HEK293 (cell line): ENCODE data around the gene RPS10.

Experiments
- CTCF ChIA-PET: fragments of 350-600 bp; formaldehyde crosslinking; extraction: SDS; loops from one replicate; lab custom pipeline; 2021; ENCODE audit warnings: antibody characterized with exemption; lab: Yijun Ruan, JAX
- POLR2A ChIA-PET: fragments of 300-600 bp; formaldehyde crosslinking; extraction: SDS; loops from one replicate; lab custom pipeline; 2020; ENCODE audit warnings: antibody characterized with exemption, inconsistent platforms; lab: Yijun Ruan, JAX
- H3K27ac ChIP-seq: fragments of 200-500 bp; sonication (Bioruptor generic); 2 replicates; pipeline ENCODE4 v1.5.1; 2014; ENCODE audit warnings: low read depth, low read length, control low read depth, inconsistent platforms; ENCODE audit errors: extremely low read depth
- H3K36me3 ChIP-seq, 2 experiments: fragments of 200-500 bp in 1 of 2; sonication (Bioruptor generic) in 1 of 2; 1 replicate in 1 of 2; 2 replicates in 1 of 2; pipeline ENCODE4 v1.5.1; 2014 to 2017; ENCODE audit warnings: inconsistent platforms in 2 of 2, low read length in 2 of 2; ENCODE audit not compliant: control insufficient read depth in 2 of 2, insufficient read depth in 1 of 2
- H3K4me1 ChIP-seq: fragments of 200-500 bp; sonication (Bioruptor generic); 2 replicates; pipeline ENCODE4 v1.5.1; 2014; ENCODE audit warnings: mild to moderate bottlenecking, low read length, inconsistent platforms; ENCODE audit not compliant: control insufficient read depth, insufficient read depth
- H3K4me3 ChIP-seq: 2 replicates; pipeline ENCODE4 v1.5.1; 2011; ENCODE audit warnings: low read depth, mild to moderate bottlenecking, control low read depth, low read length, moderate library complexity
- H3K9me3 ChIP-seq: fragments of 200-500 bp; sonication (Bioruptor generic); 2 replicates; pipeline ENCODE4 v1.5.1; 2014; ENCODE audit warnings: low read depth, low read length, inconsistent platforms; ENCODE audit not compliant: control insufficient read depth, insufficient read depth
- BCL11B ChIP-seq: fragments of 450-650 bp; formaldehyde crosslinking; IDR thresholded peaks from 2 replicates; pipeline ENCODE4 v1.5.1; 2016; ENCODE audit warnings: low read depth, missing biosample characterization, missing genetic modification characterization
- SP2 ChIP-seq: fragments of 450-650 bp; formaldehyde crosslinking; IDR thresholded peaks from 2 replicates; pipeline ENCODE4 v1.5.1; 2016; ENCODE audit warnings: missing biosample characterization, missing genetic modification characterization
- WT1 ChIP-seq: fragments of 450-650 bp; formaldehyde crosslinking; IDR thresholded peaks from 2 replicates; pipeline ENCODE4 v1.5.1; 2016; ENCODE audit warnings: missing biosample characterization, missing genetic modification characterization
- ZBTB48 ChIP-seq: fragments of 450-650 bp; formaldehyde crosslinking; IDR thresholded peaks from 2 replicates; pipeline ENCODE4 v1.5.1; 2016; ENCODE audit warnings: missing biosample characterization, missing genetic modification characterization
- ZEB2 ChIP-seq: fragments of 450-650 bp; formaldehyde crosslinking; IDR thresholded peaks from 2 replicates; pipeline ENCODE4 v1.5.1; 2016; ENCODE audit warnings: missing biosample characterization, missing genetic modification characterization
- ZFP41 ChIP-seq: fragments of 450-650 bp; formaldehyde crosslinking; IDR thresholded peaks from 2 replicates; pipeline ENCODE4 v1.5.1; 2016; ENCODE audit warnings: missing biosample characterization, missing genetic modification characterization, borderline replicate concordance
- ZNF10 ChIP-seq: fragments of 450-650 bp; formaldehyde crosslinking; IDR thresholded peaks from 2 replicates; pipeline ENCODE4 v1.5.1; 2017; ENCODE audit warnings: missing biosample characterization, missing genetic modification characterization
- ZNF112 ChIP-seq: fragments of 450-650 bp; formaldehyde crosslinking; IDR thresholded peaks from 2 replicates; pipeline ENCODE4 v1.5.0; 2017; ENCODE audit warnings: missing biosample characterization, missing genetic modification characterization
- ZNF121 ChIP-seq: fragments of 450-650 bp; formaldehyde crosslinking; IDR thresholded peaks from 2 replicates; pipeline ENCODE4 v1.5.1; 2016; ENCODE audit warnings: missing biosample characterization, missing genetic modification characterization
- ZNF169 ChIP-seq: fragments of 450-650 bp; formaldehyde crosslinking; IDR thresholded peaks from 2 replicates; pipeline ENCODE4 v1.5.1; 2016; ENCODE audit warnings: missing biosample characterization, missing genetic modification characterization
- ZNF2 ChIP-seq: fragments of 450-650 bp; formaldehyde crosslinking; IDR thresholded peaks from 2 replicates; pipeline ENCODE4 v1.5.1; 2016; ENCODE audit warnings: missing biosample characterization, missing genetic modification characterization
- ZNF202 ChIP-seq: fragments of 450-650 bp; formaldehyde crosslinking; IDR thresholded peaks from 2 replicates; pipeline ENCODE4 v1.5.1; 2016; ENCODE audit warnings: missing biosample characterization, missing genetic modification characterization, borderline replicate concordance
- ZNF280D ChIP-seq: fragments of 450-650 bp; formaldehyde crosslinking; IDR thresholded peaks from 2 replicates; pipeline ENCODE4 v1.5.1; 2016; ENCODE audit warnings: missing biosample characterization, missing genetic modification characterization
- ZNF302 ChIP-seq: fragments of 450-650 bp; formaldehyde crosslinking; IDR thresholded peaks from 2 replicates; pipeline ENCODE4 v1.5.1; 2016; ENCODE audit warnings: missing biosample characterization, missing genetic modification characterization, low read depth
- ZNF311 ChIP-seq: fragments of 450-650 bp; formaldehyde crosslinking; IDR thresholded peaks from 2 replicates; pipeline ENCODE4 v1.5.1; 2017; ENCODE audit warnings: missing biosample characterization, missing genetic modification characterization, borderline replicate concordance
- ZNF433 ChIP-seq: fragments of 450-650 bp; formaldehyde crosslinking; IDR thresholded peaks from 2 replicates; pipeline ENCODE4 v1.5.1; 2016; ENCODE audit warnings: missing biosample characterization, missing genetic modification characterization, low read depth
- ZNF544 ChIP-seq: fragments of 450-650 bp; formaldehyde crosslinking; IDR thresholded peaks from 2 replicates; pipeline ENCODE4 v1.5.0; 2017; ENCODE audit warnings: missing biosample characterization, missing genetic modification characterization
- ZNF600 ChIP-seq: fragments of 450-650 bp; formaldehyde crosslinking; IDR thresholded peaks from 2 replicates; pipeline ENCODE4 v1.5.1; 2016; ENCODE audit warnings: missing biosample characterization, missing genetic modification characterization
- ZNF623 ChIP-seq: fragments of 450-650 bp; formaldehyde crosslinking; IDR thresholded peaks from 2 replicates; pipeline ENCODE4 v1.5.1; 2016; ENCODE audit warnings: missing biosample characterization, missing genetic modification characterization
- ZNF664 ChIP-seq: fragments of 450-650 bp; formaldehyde crosslinking; IDR thresholded peaks from 2 replicates; pipeline ENCODE4 v1.5.1; 2016; ENCODE audit warnings: missing biosample characterization, missing genetic modification characterization
- ZNF670 ChIP-seq: fragments of 450-650 bp; formaldehyde crosslinking; IDR thresholded peaks from 2 replicates; pipeline ENCODE4 v1.5.1; 2016; ENCODE audit warnings: missing biosample characterization, missing genetic modification characterization, low read depth
- ZNF747 ChIP-seq: fragments of 450-650 bp; formaldehyde crosslinking; IDR thresholded peaks from 2 replicates; pipeline ENCODE4 v1.5.1; 2016; ENCODE audit warnings: missing biosample characterization, missing genetic modification characterization
- ZNF76 ChIP-seq: fragments of 450-650 bp; formaldehyde crosslinking; IDR thresholded peaks from 2 replicates; pipeline ENCODE4; 2016; ENCODE audit warnings: low read depth, missing biosample characterization, missing genetic modification characterization, borderline replicate concordance
- ZNF830 ChIP-seq: fragments of 450-650 bp; IDR thresholded peaks from 2 replicates; pipeline ENCODE4 v1.5.0; 2018; ENCODE audit warnings: missing biosample characterization, missing genetic modification characterization, low read depth, mild to moderate bottlenecking, moderate library complexity
- ZSCAN18 ChIP-seq: fragments of 450-650 bp; formaldehyde crosslinking; IDR thresholded peaks from 2 replicates; pipeline ENCODE4 v1.5.1; 2016; ENCODE audit warnings: missing biosample characterization, missing genetic modification characterization
- ZXDB ChIP-seq: fragments of 450-650 bp; formaldehyde crosslinking; IDR thresholded peaks from 2 replicates; pipeline ENCODE4 v1.5.1; 2016; ENCODE audit warnings: missing biosample characterization, missing genetic modification characterization
- TF ChIP-seq, protein P1 (sequence below): fragments of 450-650 bp; formaldehyde crosslinking; IDR thresholded peaks from 2 replicates; pipeline ENCODE4 v1.5.1; 2016; ENCODE audit warnings: missing biosample characterization, missing genetic modification characterization
- TF ChIP-seq, protein P2 (sequence below): fragments of 450-650 bp; formaldehyde crosslinking; IDR thresholded peaks from 2 replicates; pipeline ENCODE4 v1.5.1; 2016; ENCODE audit warnings: missing biosample characterization, missing genetic modification characterization, low read depth

Gene RPS10

GRCh38 chr6:34383656-34384320 lies 42.1 kb downstream of the RPS10 start:
- Histone ChIP-seq H3K9me3 (no peaks in the 10 kb centered on the region), H3K4me1 (peaks cover 26% of the 10 kb centered on the region), H3K36me3 (peaks cover 0 to 4% of the 10 kb centered on the region in 2 experiments; a peak in 1 of 3 replicates), H3K4me3 (no peak overlapping the region), H3K27ac (peak overlapping the region; percentile 48)
- TF ChIP-seq ZNF664 (tag by site-specific recombination) (no peak), ZNF112 (tag by site-specific recombination) (no peak), ZNF600 (tag by site-specific recombination) (peak; percentile 50; the same call in 1 of the 2 replicates)
- ChIA-PET POLR2A (interaction anchor here (0.6 to 0.7 kb wide), 3 partner anchors 32 to 222 kb away, joined by 3 to 6 read pairs (median 4); no protein-coding TSS in a partner anchor), CTCF (interaction anchor here (0.6 to 2.4 kb wide), 5 partner anchors 8 to 217 kb away, joined by 3 to 7 read pairs (median 3); no protein-coding TSS in a partner anchor)

- POLR2A ChIA-PET, result interaction anchor here (0.6 to 0.7 kb wide), 3 partner anchors 32 to 221 kb away, joined by 3 to 6 read pairs (median 4); no protein-coding TSS in a partner anchor
- peak overlapping the region; percentile 48 for H3K27ac ChIP-seq
- no peak for TF ChIP-seq ZNF302
- no peak for TF ChIP-seq ZNF747 (tag by site-specific recombination)
- no peak for TF ChIP-seq ZNF169 (tag by site-specific recombination)
- no peak for TF ChIP-seq ZNF2 (tag by site-specific recombination)
- no peak for TF ChIP-seq ZNF202
- TF ChIP-seq ZXDB (tag by site-specific recombination), result peak; percentile 43; the same call in 1 of the 2 replicates
- no peak for TF ChIP-seq ZNF311
- TF ChIP-seq, protein P1, sequence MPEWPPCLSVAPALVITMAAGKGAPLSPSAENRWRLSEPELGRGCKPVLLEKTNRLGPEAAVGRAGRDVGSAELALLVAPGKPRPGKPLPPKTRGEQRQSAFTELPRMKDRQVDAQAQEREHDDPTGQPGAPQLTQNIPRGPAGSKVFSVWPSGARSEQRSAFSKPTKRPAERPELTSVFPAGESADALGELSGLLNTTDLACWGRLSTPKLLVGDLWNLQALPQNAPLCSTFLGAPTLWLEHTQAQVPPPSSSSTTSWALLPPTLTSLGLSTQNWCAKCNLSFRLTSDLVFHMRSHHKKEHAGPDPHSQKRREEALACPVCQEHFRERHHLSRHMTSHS (tag by site-specific recombination), result 0 out of 2 replicates have a peak, but pooled peaks have one; percentile 57
- TF ChIP-seq ZFP41 (tag by site-specific recombination), result no peak
- TF ChIP-seq, protein P2, sequence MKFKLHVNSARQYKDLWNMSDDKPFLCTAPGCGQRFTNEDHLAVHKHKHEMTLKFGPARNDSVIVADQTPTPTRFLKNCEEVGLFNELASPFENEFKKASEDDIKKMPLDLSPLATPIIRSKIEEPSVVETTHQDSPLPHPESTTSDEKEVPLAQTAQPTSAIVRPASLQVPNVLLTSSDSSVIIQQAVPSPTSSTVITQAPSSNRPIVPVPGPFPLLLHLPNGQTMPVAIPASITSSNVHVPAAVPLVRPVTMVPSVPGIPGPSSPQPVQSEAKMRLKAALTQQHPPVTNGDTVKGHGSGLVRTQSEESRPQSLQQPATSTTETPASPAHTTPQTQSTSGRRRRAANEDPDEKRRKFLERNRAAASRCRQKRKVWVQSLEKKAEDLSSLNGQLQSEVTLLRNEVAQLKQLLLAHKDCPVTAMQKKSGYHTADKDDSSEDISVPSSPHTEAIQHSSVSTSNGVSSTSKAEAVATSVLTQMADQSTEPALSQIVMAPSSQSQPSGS (tag by site-specific recombination), result peak; percentile 44
- TF ChIP-seq BCL11B, result no peak
- no peak for TF ChIP-seq ZSCAN18 (tag by site-specific recombination)
- no peak for TF ChIP-seq ZNF121 (tag by site-specific recombination)
- no peak for TF ChIP-seq ZNF280D (tag by site-specific recombination)
- TF ChIP-seq ZBTB48 (tag by site-specific recombination), result no peak
- peak; percentile 84 for TF ChIP-seq ZEB2 (tag by site-specific recombination)
- TF ChIP-seq ZNF670 (tag by site-specific recombination), result no peak
- TF ChIP-seq WT1 (tag by site-specific recombination), result peak; percentile 80
- TF ChIP-seq SP2, result no peak
- TF ChIP-seq ZNF76 (tag by site-specific recombination), result no peak
- no peak for TF ChIP-seq ZNF830 (tag by site-specific recombination)
- TF ChIP-seq ZNF10 (tag by site-specific recombination), result no peak
- TF ChIP-seq ZNF623 (tag by site-specific recombination), result no peak
- TF ChIP-seq ZNF544, result no peak
- no peak for TF ChIP-seq ZNF433 (tag by site-specific recombination)
These were observed 42.7 kb downstream of the RPS10 start for GRCh38 chr6:34383161-34383631.

More at GRCh38 chr6:34383161-34383631, 42.7 kb downstream of the RPS10 start:
- Histone ChIP-seq H3K4me1 (peaks cover 26% of the 10 kb centered on the region), H3K36me3 (peaks cover 0 to 4% of the 10 kb centered on the region in 2 experiments; a peak in 1 of 3 replicates), H3K4me3 (no peak overlapping the region), H3K9me3 (no peaks in the 10 kb centered on the region)
- CTCF ChIA-PET, result interaction anchor here (0.6 to 2.4 kb wide), 2 partner anchors 48 to 134 kb away, joined by 3 to 7 read pairs; no protein-coding TSS in a partner anchor
